CD14-positive monocyte (primary cell): Measurements from ENCODE around the gene PDXP. TPM values are rescaled to one million over a fixed set of nuclear protein-coding genes. Genes with fewer than 3 reads are reported as not detected.

ENCODE experiments used
- DNase-seq, 3 donors: peaks; one replicate each; pipeline ENCODE4 v3.0.0-alpha.2; 2011 to 2022
- H2AFZ ChIP-seq: 2 replicates; pipeline ENCODE4 v1.6.0; 2012; ENCODE audit warnings: mild to moderate bottlenecking, low read depth, low read length, inconsistent platforms; ENCODE audit not compliant: insufficient read depth, poor library complexity, severe bottlenecking
- H3K27ac ChIP-seq, 2 donors: 1 replicate in 1 of 2; 2 replicates in 1 of 2; pipeline ENCODE4 v1.5.1; 2012 to 2013; ENCODE audit warnings: low read length in 2 of 2, control low read depth in 1 of 2, inconsistent platforms in 1 of 2, low read depth in 1 of 2, mild to moderate bottlenecking in 1 of 2
- H3K27me3 ChIP-seq, 2 donors: one replicate each; pipeline versions ENCODE4 v1.6.0 to v1.6.1; 2011 to 2013; ENCODE audit warnings: low read length in 2 of 2; ENCODE audit not compliant: control insufficient read depth in 2 of 2, insufficient read depth in 2 of 2
- H3K36me3 ChIP-seq, 2 donors: replicated peaks in 1 of 2; 1 replicate in 1 of 2; 2 replicates in 1 of 2; pipeline versions ENCODE4 v1.5.1 to v1.6.1; 2012 to 2013; ENCODE audit warnings: low read length in 2 of 2, control low read depth in 1 of 2, inconsistent platforms in 1 of 2, mild to moderate bottlenecking in 1 of 2; ENCODE audit not compliant: insufficient read depth in 2 of 2, control insufficient read depth in 1 of 2
- H3K4me1 ChIP-seq, 2 donors: 1 replicate in 1 of 2; 2 replicates in 1 of 2; pipeline versions ENCODE4 v1.5.1 to v1.6.1; 2012 to 2013; ENCODE audit warnings: low read length in 2 of 2, control low read depth in 1 of 2, inconsistent platforms in 1 of 2, mild to moderate bottlenecking in 1 of 2, moderate library complexity in 1 of 2; ENCODE audit not compliant: insufficient read depth in 2 of 2, control insufficient read depth in 1 of 2
- H3K4me2 ChIP-seq: replicated peaks from 2 replicates; pipeline ENCODE3; 2012; ENCODE audit warnings: low read length, moderate library complexity, mild to moderate bottlenecking; ENCODE audit not compliant: poor library complexity, severe bottlenecking; ENCODE audit errors: extremely low read depth
- H3K4me3 ChIP-seq, 3 experiments: fragments of 200-600 bp in 1 of 3; sonication (generic) in 1 of 3; replicated peaks in 1 of 3; 1 replicate in 2 of 3; 2 replicates in 1 of 3; pipeline ENCODE4 v1.5.1; 2011 to 2013; ENCODE audit warnings: low read length in 3 of 3, mild to moderate bottlenecking in 3 of 3, control low read depth in 2 of 3, low read depth in 2 of 3, inconsistent platforms in 1 of 3, moderate library complexity in 1 of 3
- H3K79me2 ChIP-seq: 2 replicates; pipeline ENCODE4 v1.6.0; 2012; ENCODE audit warnings: mild to moderate bottlenecking, control low read depth, inconsistent platforms, low read length, moderate library complexity; ENCODE audit not compliant: insufficient read depth
- H3K9ac ChIP-seq: 2 replicates; pipeline ENCODE4 v1.6.0; 2017; ENCODE audit warnings: low read length, mild to moderate bottlenecking; ENCODE audit not compliant: insufficient read depth, poor library complexity, severe bottlenecking
- H3K9me3 ChIP-seq, 2 donors: replicated peaks in 1 of 2; 1 replicate in 1 of 2; 2 replicates in 1 of 2; pipeline versions ENCODE4 v1.5.1 to v1.6.1; 2012 to 2013; ENCODE audit warnings: low read length in 2 of 2, control low read depth in 1 of 2; ENCODE audit not compliant: control insufficient read depth in 1 of 2, insufficient read depth in 1 of 2
- H4K20me1 ChIP-seq: 2 replicates; pipeline ENCODE4 v1.6.0; 2012; ENCODE audit warnings: mild to moderate bottlenecking, low read length, control low read depth, moderate library complexity; ENCODE audit not compliant: insufficient read depth
- H3K27ac Mint-ChIP-seq, 7 donors: one replicate each; pipeline ENCODE4 v1.8.0; 2020; ENCODE audit warnings: mild to moderate bottlenecking in 7 of 7, mixed read lengths in 7 of 7, moderate library complexity in 6 of 7, inconsistent platforms in 2 of 7
- H3K27me3 Mint-ChIP-seq, 3 donors: one replicate each; pipeline ENCODE4 v1.8.0; 2021 to 2022; ENCODE audit warnings: low read depth in 3 of 3, mild to moderate bottlenecking in 3 of 3, mixed read lengths in 3 of 3, moderate library complexity in 3 of 3, inconsistent platforms in 1 of 3
- H3K36me3 Mint-ChIP-seq, 2 donors: one replicate each; pipeline ENCODE4 v1.8.0; 2020; ENCODE audit warnings: mixed read lengths in 2 of 2, inconsistent platforms in 1 of 2, mild to moderate bottlenecking in 1 of 2
- H3K4me1 Mint-ChIP-seq: one replicate; pipeline ENCODE4 v1.8.0; 2020; ENCODE audit warnings: mild to moderate bottlenecking, mixed read lengths
- H3K4me3 Mint-ChIP-seq, 2 donors: one replicate each; pipeline ENCODE4 v1.8.0; 2020; ENCODE audit warnings: mild to moderate bottlenecking in 2 of 2, mixed read lengths in 2 of 2, moderate library complexity in 1 of 2
- H3K9me3 Mint-ChIP-seq, 7 donors: one replicate each; pipeline ENCODE4 v1.8.0; 2020 to 2022; ENCODE audit warnings: mixed read lengths in 7 of 7, mild to moderate bottlenecking in 6 of 7, moderate library complexity in 6 of 7, inconsistent platforms in 2 of 7
- WGBS: methylation state at CpG from one replicate; pipeline ENCODE4 v1.1.5; 2013; ENCODE audit warnings: missing lambda C conversion rate; ENCODE audit not compliant: insufficient coverage; 5-methylcytosine and 5-hydroxymethylcytosine counted together
- intact Hi-C, 2 donors: fragments of 100-400 bp; cut with micrococcal nuclease; formaldehyde crosslinking; loops; one replicate each; pipeline versions ENCODE4 v1.15.0 to v1.15.1; 2023
- polyA plus RNA-seq, 3 donors: library from polyadenylated mRNA; depleted of rRNA in 1 of 3; unstranded in 2 of 3; stranded (reverse) in 1 of 3; fragments of 300-500 nt in 2 of 3; fragments of >200 nt in 1 of 3; fragmentation: Illumina TruSeq in 2 of 3; gene quantifications; 1 replicate in 2 of 3; 2 replicates in 1 of 3; pipeline ENCODE4 v1.2.3, GENCODE V29; 2012 to 2021
- TF ChIP-seq, protein P1 (sequence below): fragments of 200-600 bp; IDR thresholded peaks from one replicate; pipeline ENCODE4 v1.8.0; 2022; ENCODE audit warnings: antibody characterized with exemption, mild to moderate bottlenecking

PDXP gene
- polyA plus RNA-seq, 3 donors: 1.0 to 4.7 (median 4.3) TPM

DNA sequence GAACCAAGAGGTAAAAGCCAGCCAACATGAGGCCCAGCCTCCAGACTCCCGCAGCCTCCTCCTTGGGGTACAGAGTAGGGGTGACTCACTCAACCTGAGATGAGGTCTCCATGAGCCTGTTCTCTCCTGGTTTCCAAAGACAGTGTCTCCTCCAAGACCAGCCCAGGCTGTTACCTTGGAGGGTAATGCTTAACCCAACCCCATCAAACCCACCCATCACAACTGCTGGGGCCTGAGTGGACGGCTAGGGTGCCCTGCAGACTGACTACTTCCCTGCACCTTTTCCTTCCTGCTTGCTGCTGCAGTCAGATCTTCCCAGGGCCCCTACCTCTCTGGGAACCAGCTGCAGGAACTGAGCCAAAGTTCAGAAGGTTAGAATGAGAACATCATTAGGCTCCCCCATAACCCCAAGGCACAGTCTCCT lies 22.5 kb downstream of the PDXP start:
- Histone ChIP-seq H3K4me2 (no peak overlapping the region), H2AFZ (no peak overlapping the region), H3K79me2 (peaks cover 28% of the 10 kb centered on the region), H3K9me3 (no peaks in the 10 kb centered on the region), H3K36me3 (peaks cover 18 to 22% of the 10 kb centered on the region in 2 donors), H4K20me1 (peaks cover 46% of the 10 kb centered on the region), H3K27me3 (no peaks in the 10 kb centered on the region), H3K27ac (peak overlapping the region in 1 of 2 donors; percentile 8), H3K4me3 (no peak overlapping the region), H3K4me1 (peaks cover 37 to 42% of the 10 kb centered on the region in 2 donors), H3K9ac (no peak overlapping the region)
- WGBS: 50% methylated on average over 2 of the region's 2 CpGs
- intact Hi-C loops: loop anchor here (1.0 to 10.0 kb wide), 3 partner anchors 38 to 124 kb away; partner anchors contain the start of gene GCAT (in 1 of the 2)
- Mint-ChIP-seq H3K4me3 (no peak overlapping the region), H3K27ac (peak overlapping the region in 6 of 7 donors; percentile 40 to 88 (median 61)), H3K36me3 (peaks cover 13 to 33% of the 10 kb centered on the region in 2 donors), H3K9me3 (no peaks in the 10 kb centered on the region), H3K27me3 (no peaks in the 10 kb centered on the region), H3K4me1 (peaks cover 26% of the 10 kb centered on the region)
- TF ChIP-seq, protein P1, sequence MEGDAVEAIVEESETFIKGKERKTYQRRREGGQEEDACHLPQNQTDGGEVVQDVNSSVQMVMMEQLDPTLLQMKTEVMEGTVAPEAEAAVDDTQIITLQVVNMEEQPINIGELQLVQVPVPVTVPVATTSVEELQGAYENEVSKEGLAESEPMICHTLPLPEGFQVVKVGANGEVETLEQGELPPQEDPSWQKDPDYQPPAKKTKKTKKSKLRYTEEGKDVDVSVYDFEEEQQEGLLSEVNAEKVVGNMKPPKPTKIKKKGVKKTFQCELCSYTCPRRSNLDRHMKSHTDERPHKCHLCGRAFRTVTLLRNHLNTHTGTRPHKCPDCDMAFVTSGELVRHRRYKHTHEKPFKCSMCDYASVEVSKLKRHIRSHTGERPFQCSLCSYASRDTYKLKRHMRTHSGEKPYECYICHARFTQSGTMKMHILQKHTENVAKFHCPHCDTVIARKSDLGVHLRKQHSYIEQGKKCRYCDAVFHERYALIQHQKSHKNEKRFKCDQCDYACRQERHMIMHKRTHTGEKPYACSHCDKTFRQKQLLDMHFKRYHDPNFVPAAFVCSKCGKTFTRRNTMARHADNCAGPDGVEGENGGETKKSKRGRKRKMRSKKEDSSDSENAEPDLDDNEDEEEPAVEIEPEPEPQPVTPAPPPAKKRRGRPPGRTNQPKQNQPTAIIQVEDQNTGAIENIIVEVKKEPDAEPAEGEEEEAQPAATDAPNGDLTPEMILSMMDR: no peak
- DNase-seq: no peak

DNA sequence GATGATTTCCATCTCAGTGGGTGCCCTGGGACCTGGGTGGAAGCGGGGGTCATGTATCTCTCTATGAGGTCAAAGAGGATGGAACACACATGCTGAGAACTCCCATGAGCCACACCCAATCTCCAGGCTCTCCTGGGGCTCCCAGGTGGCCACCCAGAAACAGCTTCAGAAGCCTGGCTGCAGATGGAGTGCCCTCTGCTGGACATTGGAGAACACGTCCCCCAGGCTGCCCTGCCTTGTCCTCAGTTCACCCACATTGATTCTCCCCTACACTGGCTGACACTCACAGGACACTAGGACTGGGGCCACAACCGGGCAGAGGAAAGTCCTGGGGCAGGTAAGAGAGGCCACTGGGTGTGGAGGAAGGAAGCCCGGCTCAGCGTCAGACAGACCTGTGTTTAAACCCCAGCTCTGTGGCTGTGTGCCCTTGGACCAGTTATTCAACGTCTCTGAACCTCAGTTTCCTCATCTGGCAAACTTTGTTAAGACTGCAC lies 23.1 kb downstream of the PDXP start:
- peak overlapping the region; percentile 15 for H3K4me2 ChIP-seq
- H3K27ac ChIP-seq: peak overlapping the region in 1 of 2 donors; percentile 53
- no peaks in the 10 kb centered on the region for H3K27me3 ChIP-seq
- H3K9ac ChIP-seq: no peak overlapping the region
- TF ChIP-seq, protein P1: peak; percentile 83
- WGBS: 30% methylated on average over 5 of the region's 6 CpGs
- H3K4me1 ChIP-seq: peaks cover 34 to 39% of the 10 kb centered on the region in 2 donors
- H2AFZ ChIP-seq: no peak overlapping the region
- peaks cover 27% of the 10 kb centered on the region for H3K79me2 ChIP-seq
- Mint-ChIP-seq H3K4me3 (peak overlapping the region; percentile 34 to 67), H3K4me1 (peaks cover 27% of the 10 kb centered on the region), H3K27ac (peak overlapping the region; percentile 59 to 88 (median 68)), H3K36me3 (peaks cover 13 to 33% of the 10 kb centered on the region in 2 donors), H3K9me3 (no peaks in the 10 kb centered on the region), H3K27me3 (no peaks in the 10 kb centered on the region)
- no peaks in the 10 kb centered on the region for H3K9me3 ChIP-seq
- DNase-seq: peak; percentile 62 to 76 (median 74)
- H4K20me1 ChIP-seq: peaks cover 40% of the 10 kb centered on the region
- intact Hi-C loops: loop anchor here (1.0 to 10.0 kb wide), 3 partner anchors 38 to 123 kb away; partner anchors contain the start of gene GCAT (in 1 of the 2)
- peaks cover 18 to 22% of the 10 kb centered on the region in 2 donors for H3K36me3 ChIP-seq
- no peak overlapping the region for H3K4me3 ChIP-seq
